ENCODE results near the gene NEAT1.

Gene NEAT1

DNA sequence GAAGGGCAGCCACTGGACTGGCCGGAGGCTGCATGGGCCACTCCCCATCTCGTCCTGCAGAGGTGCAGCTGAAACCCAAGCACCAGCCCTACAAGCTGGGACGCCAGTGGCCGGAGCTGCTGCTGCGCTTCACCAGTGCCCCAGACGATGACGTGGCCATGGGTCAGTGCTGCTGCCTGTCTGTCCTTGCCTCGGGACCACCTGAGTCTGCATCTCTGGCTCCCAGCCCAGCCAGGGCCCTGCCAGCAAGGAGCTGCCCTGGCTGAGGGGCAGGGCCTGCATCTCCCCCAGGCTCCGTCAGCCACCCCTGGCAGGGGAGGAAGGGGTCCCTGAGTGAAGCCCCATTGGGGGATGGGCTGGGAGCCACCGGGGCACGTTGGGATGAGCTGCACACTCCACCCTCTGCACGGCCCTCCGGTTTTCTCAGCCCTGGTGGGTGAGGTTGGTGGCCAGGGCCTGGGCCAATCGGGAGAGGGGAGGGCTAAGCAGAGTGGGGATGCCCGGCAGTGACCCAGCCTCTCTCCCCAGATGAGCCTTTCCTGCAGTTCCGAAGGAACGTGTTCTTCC, 29.0 kb upstream of the NEAT1 start:
- no peak for TF ChIP-seq FOXP2 (optimal IDR thresholded peaks at IDR 0.05; ENCODE audit: borderline replicate concordance, extremely low read depth, extremely low read length, insufficient read depth)
- no peak for TF ChIP-seq SIN3A (IDR thresholded peaks at IDR 0.05; ENCODE audit: borderline replicate concordance, insufficient read depth, low read length)
- no peak for TF ChIP-seq TAF1 (IDR thresholded peaks at IDR 0.05; ENCODE audit: borderline replicate concordance, insufficient read depth, low read length)
- no peak for TF ChIP-seq POLR2AphosphoS5 (IDR thresholded peaks at IDR 0.05; ENCODE audit: low read depth, low read length)
- TF ChIP-seq, protein P1, sequence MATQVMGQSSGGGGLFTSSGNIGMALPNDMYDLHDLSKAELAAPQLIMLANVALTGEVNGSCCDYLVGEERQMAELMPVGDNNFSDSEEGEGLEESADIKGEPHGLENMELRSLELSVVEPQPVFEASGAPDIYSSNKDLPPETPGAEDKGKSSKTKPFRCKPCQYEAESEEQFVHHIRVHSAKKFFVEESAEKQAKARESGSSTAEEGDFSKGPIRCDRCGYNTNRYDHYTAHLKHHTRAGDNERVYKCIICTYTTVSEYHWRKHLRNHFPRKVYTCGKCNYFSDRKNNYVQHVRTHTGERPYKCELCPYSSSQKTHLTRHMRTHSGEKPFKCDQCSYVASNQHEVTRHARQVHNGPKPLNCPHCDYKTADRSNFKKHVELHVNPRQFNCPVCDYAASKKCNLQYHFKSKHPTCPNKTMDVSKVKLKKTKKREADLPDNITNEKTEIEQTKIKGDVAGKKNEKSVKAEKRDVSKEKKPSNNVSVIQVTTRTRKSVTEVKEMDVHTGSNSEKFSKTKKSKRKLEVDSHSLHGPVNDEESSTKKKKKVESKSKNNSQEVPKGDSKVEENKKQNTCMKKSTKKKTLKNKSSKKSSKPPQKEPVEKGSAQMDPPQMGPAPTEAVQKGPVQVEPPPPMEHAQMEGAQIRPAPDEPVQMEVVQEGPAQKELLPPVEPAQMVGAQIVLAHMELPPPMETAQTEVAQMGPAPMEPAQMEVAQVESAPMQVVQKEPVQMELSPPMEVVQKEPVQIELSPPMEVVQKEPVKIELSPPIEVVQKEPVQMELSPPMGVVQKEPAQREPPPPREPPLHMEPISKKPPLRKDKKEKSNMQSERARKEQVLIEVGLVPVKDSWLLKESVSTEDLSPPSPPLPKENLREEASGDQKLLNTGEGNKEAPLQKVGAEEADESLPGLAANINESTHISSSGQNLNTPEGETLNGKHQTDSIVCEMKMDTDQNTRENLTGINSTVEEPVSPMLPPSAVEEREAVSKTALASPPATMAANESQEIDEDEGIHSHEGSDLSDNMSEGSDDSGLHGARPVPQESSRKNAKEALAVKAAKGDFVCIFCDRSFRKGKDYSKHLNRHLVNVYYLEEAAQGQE (IDR thresholded peaks at IDR 0.05; ENCODE audit: insufficient read depth in 1 of 2, low read depth in 2 of 2, low read length in 2 of 2), result no peak

GRCh38 chr11:65394125-65394536, 28.5 kb upstream of the NEAT1 start:
- no peak for TF ChIP-seq POLR2AphosphoS5 (IDR thresholded peaks at IDR 0.05; ENCODE audit: low read depth, low read length)
- no peak for TF ChIP-seq TAF1 (IDR thresholded peaks at IDR 0.05; ENCODE audit: borderline replicate concordance, insufficient read depth, low read length)
- no peak for TF ChIP-seq FOXP2 (optimal IDR thresholded peaks at IDR 0.05; ENCODE audit: borderline replicate concordance, extremely low read depth, extremely low read length, insufficient read depth)
- TF ChIP-seq, protein P1 (IDR thresholded peaks at IDR 0.05; ENCODE audit: insufficient read depth in 1 of 2, low read depth in 2 of 2, low read length in 2 of 2), result no peak
- TF ChIP-seq SIN3A (IDR thresholded peaks at IDR 0.05; ENCODE audit: borderline replicate concordance, insufficient read depth, low read length), result no peak

GRCh38 chr11:65395961-65396530, 26.6 kb upstream of the NEAT1 start:
- TF ChIP-seq FOXP2 (optimal IDR thresholded peaks at IDR 0.05; ENCODE audit: borderline replicate concordance, extremely low read depth, extremely low read length, insufficient read depth) (no peak), SIN3A (IDR thresholded peaks at IDR 0.05; ENCODE audit: borderline replicate concordance, insufficient read depth, low read length) (no peak), TAF1 (IDR thresholded peaks at IDR 0.05; ENCODE audit: borderline replicate concordance, insufficient read depth, low read length) (no peak), POLR2AphosphoS5 (IDR thresholded peaks at IDR 0.05; ENCODE audit: low read depth, low read length) (no peak)
- TF ChIP-seq, protein P1 (IDR thresholded peaks at IDR 0.05; ENCODE audit: insufficient read depth in 1 of 2, low read depth in 2 of 2, low read length in 2 of 2), result no peak

- TF ChIP-seq TAF1 (IDR thresholded peaks at IDR 0.05; ENCODE audit: borderline replicate concordance, insufficient read depth, low read length), result no peak
- TF ChIP-seq, protein P1 (IDR thresholded peaks at IDR 0.05; ENCODE audit: insufficient read depth in 1 of 2, low read depth in 2 of 2, low read length in 2 of 2), result no peak
- no peak for TF ChIP-seq POLR2AphosphoS5 (IDR thresholded peaks at IDR 0.05; ENCODE audit: low read depth, low read length)
- TF ChIP-seq FOXP2 (optimal IDR thresholded peaks at IDR 0.05; ENCODE audit: borderline replicate concordance, extremely low read depth, extremely low read length, insufficient read depth), result no peak
- no peak for TF ChIP-seq SIN3A (IDR thresholded peaks at IDR 0.05; ENCODE audit: borderline replicate concordance, insufficient read depth, low read length)
Observed at GRCh38 chr11:65396769-65397745, 25.5 kb upstream of the NEAT1 start.
